ENCODE data around the gene VSIG4.

The VSIG4 gene

GRCh38 chrX:66016905-66017658, 22.8 kb downstream of the VSIG4 start:
- TF ChIP-seq, protein P1, sequence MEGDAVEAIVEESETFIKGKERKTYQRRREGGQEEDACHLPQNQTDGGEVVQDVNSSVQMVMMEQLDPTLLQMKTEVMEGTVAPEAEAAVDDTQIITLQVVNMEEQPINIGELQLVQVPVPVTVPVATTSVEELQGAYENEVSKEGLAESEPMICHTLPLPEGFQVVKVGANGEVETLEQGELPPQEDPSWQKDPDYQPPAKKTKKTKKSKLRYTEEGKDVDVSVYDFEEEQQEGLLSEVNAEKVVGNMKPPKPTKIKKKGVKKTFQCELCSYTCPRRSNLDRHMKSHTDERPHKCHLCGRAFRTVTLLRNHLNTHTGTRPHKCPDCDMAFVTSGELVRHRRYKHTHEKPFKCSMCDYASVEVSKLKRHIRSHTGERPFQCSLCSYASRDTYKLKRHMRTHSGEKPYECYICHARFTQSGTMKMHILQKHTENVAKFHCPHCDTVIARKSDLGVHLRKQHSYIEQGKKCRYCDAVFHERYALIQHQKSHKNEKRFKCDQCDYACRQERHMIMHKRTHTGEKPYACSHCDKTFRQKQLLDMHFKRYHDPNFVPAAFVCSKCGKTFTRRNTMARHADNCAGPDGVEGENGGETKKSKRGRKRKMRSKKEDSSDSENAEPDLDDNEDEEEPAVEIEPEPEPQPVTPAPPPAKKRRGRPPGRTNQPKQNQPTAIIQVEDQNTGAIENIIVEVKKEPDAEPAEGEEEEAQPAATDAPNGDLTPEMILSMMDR (IDR thresholded peaks at IDR 0.05; ENCODE audit: low read depth, low read length): no peak
- no peak for DNase-seq (ENCODE audit: low read depth, low spot score)
- H3K4me3 ChIP-seq (ENCODE audit: low read depth, low read length): no peak overlapping the region
- in situ Hi-C loops (cut with HindIII; ENCODE audit: low sequenced_read_pairs): no loop called here

- H3K4me3 ChIP-seq (ENCODE audit: low read depth, low read length): no peak overlapping the region
These were observed 23.8 kb downstream of the VSIG4 start for GRCh38 chrX:66015900-66016689.

DNA sequence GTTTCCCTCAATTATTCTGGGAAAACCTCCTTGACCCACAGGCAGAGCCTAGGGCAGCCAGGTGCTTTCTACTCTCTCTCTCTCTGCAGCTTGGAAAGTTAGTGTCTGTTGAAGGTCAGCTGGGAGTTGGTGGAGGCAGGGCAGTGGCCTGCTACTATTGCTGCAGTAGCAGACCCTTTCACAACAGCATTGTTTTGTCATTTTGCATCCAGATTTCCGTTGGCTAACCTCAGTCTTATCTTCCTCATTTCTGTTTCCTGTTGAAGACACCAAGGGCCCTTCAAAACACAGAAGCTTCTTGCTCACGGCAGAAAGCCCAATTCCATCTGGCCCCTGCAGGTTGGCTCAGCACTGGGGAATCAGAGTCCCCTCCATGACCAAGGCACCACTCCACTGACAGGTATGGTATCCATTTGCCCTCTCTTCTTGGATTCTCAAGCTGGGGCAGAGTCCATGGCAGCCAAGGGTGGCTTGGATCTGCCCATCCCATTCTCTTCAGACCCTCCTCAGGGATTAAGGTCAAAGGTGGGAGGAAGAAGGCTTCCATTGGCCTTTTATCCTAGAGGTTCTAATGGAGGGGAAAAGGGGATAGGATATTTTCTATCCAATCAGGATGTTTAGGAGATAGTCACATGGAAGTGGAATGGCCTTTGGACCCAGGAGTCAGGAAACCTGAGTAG, 24.6 kb downstream of the VSIG4 start:
- in situ Hi-C loops (cut with HindIII; ENCODE audit: low sequenced_read_pairs): no loop called here
- no peak for DNase-seq (ENCODE audit: low read depth, low spot score)
- TF ChIP-seq, protein P1 (IDR thresholded peaks at IDR 0.05; ENCODE audit: low read depth, low read length): no peak
- no peak overlapping the region for H3K4me3 ChIP-seq (ENCODE audit: low read depth, low read length)

More at GRCh38 chrX:66015900-66016689, 23.8 kb downstream of the VSIG4 start:
- in situ Hi-C loops (cut with HindIII; ENCODE audit: low sequenced_read_pairs): no loop called here
- DNase-seq (ENCODE audit: low read depth, low spot score): no peak
- TF ChIP-seq, protein P1 (IDR thresholded peaks at IDR 0.05; ENCODE audit: low read depth, low read length): no peak

DNA sequence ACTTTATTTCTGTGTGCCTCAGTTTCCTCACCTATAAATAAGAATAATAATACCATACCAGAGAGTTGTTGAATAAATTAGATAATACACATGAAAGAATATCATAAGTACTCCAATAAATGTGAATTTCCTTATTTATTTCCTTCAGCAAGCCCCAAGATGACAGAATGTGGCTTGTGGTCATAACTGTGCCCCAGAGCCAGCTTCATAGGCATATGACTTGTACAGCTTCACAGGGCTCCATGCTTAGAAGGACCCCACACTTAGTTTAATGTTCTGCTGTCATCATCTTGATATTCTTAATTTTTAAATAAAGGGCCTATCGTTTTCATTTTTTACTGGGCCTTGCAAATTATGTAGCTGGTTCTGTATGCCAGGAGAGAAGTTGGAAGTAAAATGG, 25.3 kb downstream of the VSIG4 start:
- H3K4me3 ChIP-seq (ENCODE audit: low read depth, low read length): no peak overlapping the region
- in situ Hi-C loops (cut with HindIII; ENCODE audit: low sequenced_read_pairs): no loop called here
- TF ChIP-seq, protein P1 (IDR thresholded peaks at IDR 0.05; ENCODE audit: low read depth, low read length): no peak
- DNase-seq (ENCODE audit: low read depth, low spot score): no peak

DNA sequence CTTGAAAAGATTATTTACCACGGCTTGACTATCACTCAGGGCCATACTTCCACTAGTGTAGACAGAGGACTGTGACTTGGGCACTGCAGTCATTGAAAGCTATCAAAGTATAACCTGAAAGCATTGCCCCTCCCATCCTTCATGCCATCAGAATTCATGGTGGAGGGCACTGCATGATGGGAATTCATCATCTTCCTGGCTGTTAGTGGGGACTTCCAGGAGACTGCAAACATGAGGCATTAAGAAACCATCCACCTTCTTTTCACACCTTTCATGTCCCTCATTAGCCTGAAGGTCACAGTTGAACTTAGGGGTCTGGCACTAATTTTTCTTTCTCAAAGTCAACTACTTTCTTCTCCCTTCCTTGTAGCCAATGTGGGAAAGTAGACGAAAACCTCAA, 25.8 kb downstream of the VSIG4 start:
- H3K4me3 ChIP-seq (ENCODE audit: low read depth, low read length): no peak overlapping the region
- TF ChIP-seq, protein P1 (IDR thresholded peaks at IDR 0.05; ENCODE audit: low read depth, low read length): no peak
- in situ Hi-C loops (cut with HindIII; ENCODE audit: low sequenced_read_pairs): no loop called here
- no peak for DNase-seq (ENCODE audit: low read depth, low spot score)

- in situ Hi-C loops (cut with HindIII; ENCODE audit: low sequenced_read_pairs): no loop called here
- TF ChIP-seq, protein P1 (IDR thresholded peaks at IDR 0.05; ENCODE audit: low read depth, low read length): no peak
- H3K4me3 ChIP-seq (ENCODE audit: low read depth, low read length): no peak overlapping the region
- no peak for DNase-seq (ENCODE audit: low read depth, low spot score)
These were observed 26.6 kb downstream of the VSIG4 start for GRCh38 chrX:66013194-66013816.

Measured in astrocyte of the spinal cord (primary cell).